GM18526 (cell line): ENCODE results near the gene ATP5F1C.

Source experiments
- POLR2A ChIP-seq: IDR thresholded peaks from 3 replicates; pipeline ENCODE4 v1.6.1; 2011; ENCODE audit not compliant: insufficient read length; ENCODE audit errors: extremely low read depth

The ATP5F1C gene

DNA sequence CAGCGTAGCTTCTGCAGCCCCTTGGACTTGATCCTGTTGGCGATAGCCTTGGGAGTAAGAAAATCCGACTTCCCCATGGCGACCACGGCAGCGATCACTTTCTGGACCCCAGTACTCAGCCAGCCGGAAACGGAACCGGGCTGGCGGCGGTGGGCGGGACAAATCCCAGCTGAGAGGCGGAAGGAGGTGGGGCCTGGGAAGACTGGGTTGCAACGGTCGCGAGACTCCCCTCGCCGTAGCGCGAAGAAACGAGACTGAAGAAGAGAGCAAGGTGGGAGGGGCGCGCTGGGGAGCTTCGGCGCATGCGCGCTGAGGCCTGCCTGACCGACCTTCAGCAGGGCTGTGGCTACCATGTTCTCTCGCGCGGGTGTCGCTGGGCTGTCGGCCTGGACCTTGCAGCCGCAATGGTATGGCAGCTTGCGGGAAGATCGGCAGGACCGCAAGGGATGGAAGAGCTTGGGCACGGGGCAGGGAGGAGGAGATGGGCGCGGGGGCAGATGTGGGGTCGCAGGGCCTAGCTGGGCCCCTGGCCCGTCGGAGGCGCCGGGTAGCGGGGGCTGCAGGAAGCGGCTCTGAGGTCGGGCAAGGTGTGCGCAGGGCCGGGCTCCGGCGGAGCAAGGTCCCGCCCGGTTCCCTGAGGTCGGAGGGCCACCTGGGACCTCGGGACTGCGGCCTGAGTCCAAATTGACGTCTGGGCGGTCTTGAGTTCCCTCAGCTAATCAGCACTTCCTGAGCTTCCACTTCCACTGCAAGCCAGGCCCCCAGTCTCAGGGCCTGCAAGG, at the start of gene ATP5F1C, which contains the start of gene KIN:
ATP5F1C (plus strand) TSS at position 321 of the 782 bp plus-strand sequence; CDS start at position 352, 31 bp downstream.
KIN (minus strand) TSS at position 137 of the 782 bp plus-strand sequence; CDS start at position 77, 60 bp downstream.
- peak; percentile 94 for TF ChIP-seq POLR2A

DNA sequence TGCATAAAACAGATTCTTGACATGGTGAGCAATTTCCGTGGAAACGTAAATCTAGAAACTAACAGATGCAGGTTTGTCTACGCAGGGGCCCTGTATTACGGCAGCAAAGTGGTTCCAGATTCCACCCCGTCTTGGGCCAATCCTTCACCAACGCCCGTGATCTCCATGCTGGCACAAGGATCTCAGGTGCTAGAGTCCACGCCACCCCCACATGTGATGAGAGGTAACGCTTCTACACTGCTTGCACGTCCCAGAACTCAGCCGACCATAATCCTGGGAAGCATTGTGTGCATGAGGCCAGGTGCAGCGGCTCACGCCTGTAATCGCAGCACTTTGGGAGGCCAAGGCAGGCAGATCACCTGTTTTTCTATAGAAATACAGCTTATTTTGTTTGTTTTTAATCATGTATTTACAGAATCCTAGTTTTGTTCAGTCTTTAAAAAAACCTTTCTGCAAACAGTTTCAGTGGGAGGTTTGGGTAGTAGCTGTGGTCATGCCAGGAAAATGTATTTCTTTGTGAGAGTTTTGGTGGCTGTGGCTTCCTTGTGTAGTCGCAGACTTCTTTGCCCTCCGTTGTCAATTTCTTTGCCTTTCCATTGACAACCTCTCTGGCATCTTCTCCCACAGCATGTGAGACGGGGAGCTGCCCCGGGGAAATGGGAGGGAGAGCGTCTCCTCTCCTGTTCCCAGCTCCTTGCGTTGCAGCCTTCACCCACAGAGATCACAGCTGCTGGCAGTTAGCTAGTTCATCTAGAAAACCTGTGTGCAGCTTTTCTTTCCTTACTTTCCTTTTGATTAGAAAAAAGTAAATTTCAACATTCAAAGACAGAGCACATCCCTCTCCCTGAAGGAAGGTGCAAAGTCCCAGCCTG, 49.2 kb upstream of the ATP5F1C start:
- no peak for TF ChIP-seq POLR2A

DNA sequence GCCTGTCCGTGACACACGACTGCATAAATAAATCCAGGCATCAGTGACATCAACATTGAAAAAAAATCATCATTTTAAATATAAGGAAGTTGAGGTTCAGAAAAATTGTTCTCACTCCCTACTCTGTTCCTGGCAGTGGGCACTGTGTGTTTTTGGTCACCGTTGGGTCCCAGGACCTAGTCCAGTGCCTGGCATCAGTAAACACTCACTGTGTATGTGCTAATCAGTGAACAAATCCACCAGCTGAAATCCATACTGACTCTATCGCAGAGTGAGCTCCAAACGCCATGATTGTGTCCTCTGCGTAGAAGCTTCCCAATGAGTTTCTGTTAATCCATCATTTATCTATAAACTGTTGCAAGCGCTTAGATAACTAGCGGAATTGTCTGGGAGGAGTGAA, 43.7 kb upstream of the ATP5F1C start:
- no peak for TF ChIP-seq POLR2A

DNA sequence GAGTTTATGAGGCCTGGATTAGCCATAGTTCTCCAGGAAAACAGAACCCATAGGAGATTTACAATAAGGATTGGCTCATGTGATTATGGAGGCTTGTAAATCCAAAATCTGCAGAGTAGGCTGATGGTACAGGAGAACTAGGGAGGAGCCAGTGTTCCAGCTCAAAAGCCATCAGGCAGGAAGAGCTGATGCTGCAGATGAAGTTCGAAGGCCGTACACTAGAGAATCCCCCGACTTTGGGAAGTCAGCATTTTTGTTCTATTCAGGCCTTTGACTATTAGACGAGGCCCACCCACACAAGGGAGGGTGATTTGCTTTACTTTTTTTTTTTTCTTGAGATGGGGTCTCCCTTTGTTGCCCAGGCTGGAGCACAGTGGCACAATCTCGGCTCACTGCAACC, 37.8 kb upstream of the ATP5F1C start:
- TF ChIP-seq POLR2A = no peak

DNA sequence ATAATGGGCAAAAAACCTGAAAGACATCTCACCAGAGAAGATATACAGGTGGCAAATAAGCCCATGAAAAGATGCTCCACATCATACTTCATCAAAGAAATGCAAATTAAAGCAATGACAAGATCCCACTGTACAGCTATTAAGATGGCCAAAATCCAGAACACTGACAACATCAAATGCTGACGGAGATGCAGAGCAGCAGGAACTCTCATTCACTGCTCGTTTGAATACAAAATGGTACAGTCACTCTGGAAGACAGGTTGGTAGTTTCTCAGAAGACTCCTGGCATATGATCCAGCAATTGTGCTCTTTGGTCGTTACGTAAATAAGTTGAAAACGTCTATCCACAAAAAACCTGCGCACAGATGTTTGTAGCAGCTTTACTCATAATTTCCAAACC, 35.7 kb upstream of the ATP5F1C start:
- TF ChIP-seq POLR2A = no peak

DNA sequence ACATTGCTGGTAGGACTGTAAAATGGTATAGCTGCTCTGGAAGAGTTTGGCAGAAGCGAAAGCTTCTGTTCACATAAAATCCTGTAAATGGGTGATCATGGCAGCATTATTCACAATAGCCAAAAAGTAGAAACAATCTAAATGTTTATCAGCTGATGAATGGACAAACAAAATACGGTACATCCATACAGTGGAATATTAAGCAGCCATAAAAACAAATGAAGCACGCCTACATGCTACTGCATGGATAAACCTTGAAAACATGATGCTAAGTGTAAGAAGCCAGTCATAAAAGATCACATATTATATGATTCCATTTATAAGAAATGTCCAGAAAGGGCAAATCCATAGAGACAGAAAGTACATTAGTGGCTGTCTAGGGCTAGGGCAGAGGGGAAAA, 32.9 kb upstream of the ATP5F1C start:
- TF ChIP-seq POLR2A = no peak

DNA sequence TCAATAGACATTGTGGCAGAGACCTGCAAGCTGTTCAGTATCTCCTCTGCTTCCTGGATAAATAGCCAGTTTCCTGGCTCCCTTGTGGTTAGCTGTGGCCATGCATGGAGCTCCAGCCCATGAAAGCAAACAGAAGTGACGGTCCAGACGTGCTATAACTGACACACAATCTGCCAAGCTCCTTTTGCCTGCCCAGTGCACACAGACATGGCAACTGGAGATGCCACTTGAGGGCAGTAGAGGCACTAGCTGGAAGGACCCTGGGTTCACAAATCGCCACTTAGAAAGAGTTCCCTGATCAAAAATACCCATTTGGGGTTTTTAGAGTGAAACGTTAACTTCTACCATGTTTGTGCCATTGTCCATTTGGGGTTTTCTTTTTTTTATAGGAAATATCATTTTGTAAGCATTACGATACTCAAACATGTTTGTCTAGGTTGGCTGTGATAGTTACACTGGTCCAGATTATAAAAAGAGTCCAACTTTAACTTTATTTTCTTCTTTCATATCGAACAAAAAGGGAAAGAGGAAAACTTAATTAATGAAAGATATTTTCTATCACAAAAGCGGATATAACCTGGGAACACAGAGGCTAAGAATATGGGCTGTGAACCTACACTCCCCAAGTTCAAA, 31.5 kb upstream of the ATP5F1C start:
- TF ChIP-seq POLR2A = no peak

DNA sequence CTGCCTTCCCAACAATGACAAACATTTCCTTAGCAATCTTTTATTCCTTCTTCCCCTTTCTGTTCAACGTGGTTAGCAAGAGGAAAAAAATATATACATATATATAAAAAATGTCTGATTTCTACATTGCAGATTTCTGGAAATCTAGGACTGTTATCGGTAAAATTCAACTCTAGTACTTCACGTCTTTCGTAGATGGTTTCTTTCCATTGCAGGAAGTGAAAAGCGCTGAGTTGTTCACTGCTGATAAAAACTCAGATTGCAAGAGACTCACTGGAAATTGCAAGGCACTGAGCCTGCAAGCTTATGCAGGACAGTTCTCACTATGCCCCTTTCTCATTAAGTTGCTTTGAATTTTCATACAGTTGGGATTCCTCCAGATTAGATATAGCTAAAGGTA, 24.0 kb upstream of the ATP5F1C start:
- no peak for TF ChIP-seq POLR2A

DNA sequence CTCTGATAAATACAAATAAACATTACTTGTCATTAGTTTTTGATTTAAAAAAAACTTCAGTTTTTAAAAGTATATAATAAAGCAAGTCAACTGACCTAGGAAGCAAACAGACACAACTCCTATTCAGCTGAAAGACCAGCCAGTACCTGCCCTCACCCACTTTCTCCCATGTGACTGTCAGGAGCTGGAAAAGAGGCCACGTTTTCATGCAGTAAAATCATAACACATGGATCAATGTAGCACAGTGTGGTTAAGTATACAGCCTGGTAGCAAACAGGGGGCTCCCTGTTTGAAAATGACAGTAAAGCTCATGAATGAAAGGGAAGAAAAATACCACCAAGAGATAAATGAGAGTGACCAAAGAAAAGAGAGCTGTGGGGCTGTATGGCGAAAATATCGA, 21.7 kb upstream of the ATP5F1C start:
- no peak for TF ChIP-seq POLR2A

DNA sequence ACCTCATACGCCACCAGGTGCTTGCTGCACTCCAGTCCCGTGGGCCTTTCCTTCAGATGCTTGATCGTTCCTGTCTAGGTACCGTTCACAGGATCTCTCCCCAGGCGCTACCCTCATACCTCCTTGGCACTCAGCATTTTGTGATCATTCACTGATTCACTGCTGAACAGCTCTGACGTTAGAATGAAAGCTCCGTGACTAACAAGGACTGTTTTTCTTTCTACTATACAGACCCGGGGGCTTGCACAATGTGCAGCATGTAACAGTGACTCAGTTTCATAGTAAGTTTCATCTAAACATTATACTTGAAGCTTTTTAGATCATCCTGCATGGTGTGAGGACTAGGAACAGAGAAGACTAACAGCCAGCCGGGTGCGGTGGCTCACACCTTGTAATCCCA, 20.8 kb upstream of the ATP5F1C start:
- no peak for TF ChIP-seq POLR2A

DNA sequence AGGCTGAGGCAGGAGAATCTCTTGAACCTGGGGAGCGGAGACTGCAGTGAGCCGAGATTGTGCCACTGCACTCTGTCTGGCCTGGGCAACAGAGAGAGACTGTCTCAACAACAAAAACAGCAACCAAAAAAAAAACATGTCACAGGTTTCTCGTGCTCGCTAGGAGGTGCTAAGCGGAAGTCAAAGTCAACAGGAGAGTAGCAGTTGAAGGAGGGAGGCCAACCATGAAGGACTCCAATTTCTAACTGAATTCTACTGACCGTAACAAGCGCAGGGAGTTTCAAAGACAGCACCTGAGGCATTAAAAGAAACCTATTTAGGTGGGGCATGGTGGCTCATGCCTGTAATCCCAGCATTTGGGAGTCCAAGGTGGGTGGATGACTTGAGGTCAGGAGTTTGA, 19.6 kb upstream of the ATP5F1C start:
- no peak for TF ChIP-seq POLR2A

DNA sequence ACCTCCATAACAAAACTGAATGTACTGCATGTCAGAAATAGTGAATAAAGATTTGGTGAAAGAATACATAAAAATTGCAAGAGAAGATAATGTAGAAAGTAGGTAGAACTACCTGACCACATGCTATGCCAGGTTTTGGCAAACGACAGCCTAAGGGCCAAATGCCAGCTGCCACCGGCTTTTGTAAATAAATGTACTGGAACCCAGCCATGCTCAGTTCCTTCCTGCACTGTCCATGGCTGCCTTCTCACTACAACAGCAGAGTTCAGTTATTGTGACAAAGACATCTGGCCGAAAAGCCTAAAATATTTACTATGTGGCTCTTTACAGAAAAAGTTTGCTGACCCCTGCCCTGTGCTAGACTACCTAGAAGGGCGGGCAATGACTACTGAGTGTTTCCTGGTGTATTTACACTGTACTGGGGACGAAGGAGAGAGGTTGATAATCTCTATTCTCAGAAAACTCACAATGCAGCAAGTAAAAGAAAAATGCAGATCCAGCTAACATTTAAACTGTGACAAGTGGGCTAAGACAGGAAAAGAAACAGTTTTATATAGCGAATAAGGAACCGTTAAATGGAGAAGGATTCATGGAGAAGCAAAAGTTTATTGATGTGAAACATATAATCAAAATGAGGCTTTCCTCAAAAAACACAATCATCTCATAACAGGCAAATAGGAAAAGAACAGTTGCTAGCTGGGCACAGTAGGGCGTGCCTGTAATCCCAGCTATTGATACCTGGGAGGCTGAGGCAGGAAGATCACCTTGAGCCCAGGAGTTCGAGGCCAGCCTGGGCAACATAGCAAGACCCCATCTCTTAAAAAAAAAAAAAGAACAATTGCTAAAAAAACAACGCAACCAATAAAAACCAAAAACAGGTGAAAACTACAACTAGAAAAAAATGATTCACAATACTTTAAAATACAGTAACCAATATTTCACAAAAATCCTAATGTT, 13.9 kb upstream of the ATP5F1C start:
- no peak for TF ChIP-seq POLR2A

DNA sequence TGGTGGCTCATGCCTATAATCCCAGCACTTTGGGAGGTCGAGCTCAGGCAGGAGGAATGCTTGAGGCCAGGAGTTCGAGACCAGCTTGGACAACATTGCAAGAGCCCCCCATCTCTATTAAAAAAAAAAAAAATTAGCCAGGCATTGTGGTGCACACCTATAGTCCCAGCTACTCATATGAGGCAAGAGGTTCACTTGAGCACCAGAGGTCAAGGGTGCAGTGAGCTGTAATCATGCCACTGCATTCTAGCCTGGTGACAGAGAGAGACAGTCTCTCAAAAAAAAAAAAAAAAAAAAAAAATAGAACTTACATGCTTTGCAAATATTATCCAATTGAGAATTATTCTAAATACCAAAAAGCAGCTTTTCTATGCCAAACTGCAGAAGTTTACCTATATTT, 11.2 kb upstream of the ATP5F1C start:
- TF ChIP-seq POLR2A = no peak

DNA sequence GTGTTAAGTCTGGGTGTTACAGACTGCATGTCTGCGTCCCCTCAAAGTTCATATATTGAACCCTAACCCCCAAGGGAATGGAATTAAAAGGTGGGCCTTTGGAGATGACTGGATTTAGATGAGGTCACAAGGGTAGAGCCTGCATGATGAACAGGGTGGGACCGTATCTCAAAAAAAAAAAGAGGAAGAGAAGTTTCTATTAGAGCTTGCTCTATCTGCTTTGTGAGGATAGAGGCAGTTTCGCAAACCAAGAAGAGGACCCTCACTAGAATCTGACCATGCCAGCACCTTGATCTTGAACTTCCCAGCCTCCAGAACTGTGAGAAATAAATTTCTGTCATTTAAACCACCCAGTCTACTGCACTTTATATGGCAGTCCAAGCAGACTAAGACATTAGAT, 1.5 kb upstream of the ATP5F1C start:
- TF ChIP-seq POLR2A = no peak

DNA sequence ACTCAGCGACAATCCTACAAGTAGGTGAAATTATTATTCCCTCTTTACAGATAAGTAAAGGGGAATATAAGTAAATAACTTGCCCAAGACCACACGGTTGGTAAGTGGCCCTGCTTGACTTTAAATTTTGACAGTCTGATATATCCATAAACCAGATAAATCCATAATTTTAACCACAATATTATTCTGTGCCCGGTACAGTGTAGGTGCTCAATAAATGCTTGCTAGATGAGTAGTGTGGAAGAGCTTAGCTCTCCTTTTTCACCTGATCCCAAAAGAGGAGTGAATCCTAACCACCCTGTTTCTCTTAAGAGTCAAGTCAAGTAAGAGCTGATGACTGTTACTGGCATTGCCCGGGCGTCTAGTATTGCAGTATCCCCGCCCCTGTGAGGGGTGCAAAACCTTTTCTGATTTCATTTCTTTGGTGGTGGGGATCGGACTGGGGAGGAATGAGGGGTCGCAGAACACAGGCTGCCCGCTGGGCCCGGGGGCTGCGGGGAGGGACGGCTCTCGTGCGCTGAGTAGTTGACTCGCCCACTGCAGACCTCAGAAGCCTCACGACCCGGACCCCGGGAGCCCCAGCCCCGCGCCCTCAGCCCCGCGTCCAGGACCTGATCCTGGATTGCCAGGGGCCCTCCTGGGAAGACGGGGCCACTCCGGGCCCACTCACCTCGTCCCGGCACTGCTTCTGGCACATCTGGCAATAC, 674 bp upstream of the ATP5F1C start:
- no peak for TF ChIP-seq POLR2A
